D721Med (cell line): Measurements from ENCODE around the gene SLC16A8.

ENCODE experiments used
- DNase-seq: peaks from one replicate; pipeline ENCODE4 v3.0.0; 2011; ENCODE audit warnings: low spot score; ENCODE audit not compliant: insufficient read length
- FAIRE-seq: peaks from 2 replicates; lab custom pipeline; 2011; peaks lifted over from hg19 to GRCh38; lab: Jason Lieb, UNC
- CTCF ChIP-seq: IDR thresholded peaks from 2 replicates; pipeline ENCODE4 v1.5.1; 2012; ENCODE audit warnings: mild to moderate bottlenecking, control low read depth; ENCODE audit not compliant: insufficient read depth; ENCODE audit errors: missing control alignments

The SLC16A8 gene

GRCh38 chr22:38056969-38057891 lies 26.8 kb downstream of the SLC16A8 start, which contains the start of gene PICK1:
Gene PICK1, plus strand, starts transcription at chr22:38057404. Its CDS starts 406 bp downstream, at chr22:38057810.
- FAIRE-seq (no peak), DNase-seq (peak; percentile 68)
- TF ChIP-seq CTCF: no peak

- peak; percentile 72 for DNase-seq
- TF ChIP-seq CTCF: peak; percentile 89
- FAIRE-seq: no peak
These were observed 31.8 kb downstream of the SLC16A8 start for GRCh38 chr22:38051900-38052862.

GRCh38 chr22:38051261-38051660 lies 32.7 kb downstream of the SLC16A8 start:
- FAIRE-seq (no peak), DNase-seq (no peak)
- no peak for TF ChIP-seq CTCF

- TF ChIP-seq CTCF: no peak
- FAIRE-seq (no peak), DNase-seq (no peak)
These were observed 33.3 kb downstream of the SLC16A8 start for GRCh38 chr22:38050720-38051119.

GRCh38 chr22:38049812-38050619 lies 34.0 kb downstream of the SLC16A8 start:
- TF ChIP-seq CTCF: no peak
- DNase-seq: no peak
- FAIRE-seq: no peak

- TF ChIP-seq CTCF: no peak
- FAIRE-seq (no peak), DNase-seq (no peak)
These were observed 37.8 kb downstream of the SLC16A8 start for GRCh38 chr22:38046070-38046748.
